GM19025 (cell line): ENCODE results near the gene HOMER3.
A peak's percentile ranks its signal among the peaks of the same experiment; 100 is the strongest.

ENCODE experiments used
- ATAC-seq: cut with Tn5 transposase; IDR thresholded peaks from one replicate; pipeline ENCODE4 v1.9.1; 2021; ENCODE audit warnings: mild to moderate bottlenecking, low read depth, moderate library complexity; ENCODE audit not compliant: unreplicated experiment

Gene HOMER3

GRCh38 chr19:18940769-18941627, at the start of gene HOMER3:
TSS of gene HOMER3 (minus strand) at chr19:18941217. CDS start at chr19:18938982, 2,235 bp downstream.
- ATAC-seq = peak; percentile 51

- no peak for ATAC-seq
Measured at GRCh38 chr19:18990128-18990708, 49.2 kb upstream of the HOMER3 start.

GRCh38 chr19:18989316-18989715, 48.3 kb upstream of the HOMER3 start:
- no peak for ATAC-seq

GRCh38 chr19:18987456-18987855, 46.4 kb upstream of the HOMER3 start:
- ATAC-seq = no peak

- no peak for ATAC-seq
Measured at GRCh38 chr19:18985257-18985656, 44.2 kb upstream of the HOMER3 start.

- no peak for ATAC-seq
Measured at GRCh38 chr19:18984251-18984650, 43.2 kb upstream of the HOMER3 start.

GRCh38 chr19:18982669-18983068, 41.7 kb upstream of the HOMER3 start:
- ATAC-seq = no peak

GRCh38 chr19:18980432-18981020, 39.5 kb upstream of the HOMER3 start:
- no peak for ATAC-seq

GRCh38 chr19:18978616-18979015, 37.6 kb upstream of the HOMER3 start:
- ATAC-seq = no peak

- no peak for ATAC-seq
Measured at GRCh38 chr19:18975869-18976268, 34.9 kb upstream of the HOMER3 start.

- ATAC-seq = no peak
Measured at GRCh38 chr19:18975011-18975410, 34.0 kb upstream of the HOMER3 start.

GRCh38 chr19:18972851-18973250, 31.8 kb upstream of the HOMER3 start:
- ATAC-seq = no peak

- ATAC-seq = no peak
Measured at GRCh38 chr19:18972301-18972811, 31.3 kb upstream of the HOMER3 start.

- ATAC-seq = no peak
Measured at GRCh38 chr19:18969931-18970659, 29.1 kb upstream of the HOMER3 start.

- ATAC-seq = no peak
Measured at GRCh38 chr19:18967358-18968146, 26.5 kb upstream of the HOMER3 start.

GRCh38 chr19:18966307-18966706, 25.3 kb upstream of the HOMER3 start:
- no peak for ATAC-seq

- no peak for ATAC-seq
Measured at GRCh38 chr19:18964121-18964520, 23.1 kb upstream of the HOMER3 start.

GRCh38 chr19:18961767-18962620, 21.0 kb upstream of the HOMER3 start:
- no peak for ATAC-seq

GRCh38 chr19:18960370-18960769, 19.4 kb upstream of the HOMER3 start:
- ATAC-seq = no peak
